Measurements from ENCODE around the gene AQP12A. TPM values are rescaled to one million over a fixed set of nuclear protein-coding genes. Genes with fewer than 3 reads are reported as not detected.

Gene AQP12A
- total RNA-seq, 1 experiment from 2014 or later: not detected

GRCh38 chr2:240741091-240741490 is 49.4 kb downstream of the AQP12A start:
- no peak for DNase-seq (ENCODE audit: low spot score)

DNA sequence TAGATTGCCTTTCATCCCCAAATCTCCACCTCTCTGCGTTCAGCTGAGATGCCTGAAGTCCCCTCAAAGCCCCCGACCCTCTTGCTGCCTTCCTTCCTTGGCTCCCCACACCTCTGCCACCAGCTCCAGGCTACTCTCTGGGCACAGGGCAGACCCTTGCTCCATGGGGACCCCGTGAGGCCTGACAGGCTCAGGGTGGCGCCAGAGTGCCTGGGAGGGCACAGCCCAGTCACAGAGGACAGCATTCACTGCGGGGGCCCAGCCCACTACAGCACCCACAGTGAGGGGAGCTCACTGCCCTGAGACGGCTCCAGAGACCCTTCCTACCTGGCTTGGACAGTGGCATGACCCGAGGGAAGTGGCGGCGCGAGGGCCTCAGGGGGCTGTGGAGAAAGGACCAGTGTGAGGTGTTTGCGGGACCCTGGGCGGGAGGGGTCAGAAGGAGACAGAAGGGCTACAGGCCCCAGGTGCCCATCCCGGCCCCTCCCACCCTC is 51.0 kb downstream of the AQP12A start:
- DNase-seq (ENCODE audit: low spot score): no peak

GRCh38 chr2:240745456-240745855 is 53.8 kb downstream of the AQP12A start:
- no peak for DNase-seq (ENCODE audit: low spot score)

DNA sequence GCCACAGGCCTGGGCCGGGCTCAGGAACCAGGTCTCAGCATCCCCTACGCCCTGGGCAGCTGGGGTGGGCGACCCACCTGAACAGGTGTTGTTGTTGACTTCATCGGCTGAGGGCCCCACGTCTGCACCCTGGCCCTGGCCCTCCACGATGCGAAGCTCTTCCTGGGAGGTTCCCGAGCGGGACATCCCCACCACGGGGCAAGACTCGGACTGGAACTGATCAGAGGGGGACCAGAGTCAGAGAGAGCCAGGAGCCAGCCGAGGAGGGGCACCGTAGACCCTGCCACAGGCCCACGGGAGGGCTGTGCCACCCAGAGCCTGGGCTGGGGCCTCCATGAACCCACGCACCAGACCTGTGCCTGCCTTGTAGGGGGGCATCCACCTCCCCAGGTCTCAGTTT is 54.3 kb downstream of the AQP12A start:
- no peak for DNase-seq (ENCODE audit: low spot score)

- DNase-seq (ENCODE audit: low spot score): no peak
These were observed 55.0 kb downstream of the AQP12A start for GRCh38 chr2:240746671-240747070.

DNA sequence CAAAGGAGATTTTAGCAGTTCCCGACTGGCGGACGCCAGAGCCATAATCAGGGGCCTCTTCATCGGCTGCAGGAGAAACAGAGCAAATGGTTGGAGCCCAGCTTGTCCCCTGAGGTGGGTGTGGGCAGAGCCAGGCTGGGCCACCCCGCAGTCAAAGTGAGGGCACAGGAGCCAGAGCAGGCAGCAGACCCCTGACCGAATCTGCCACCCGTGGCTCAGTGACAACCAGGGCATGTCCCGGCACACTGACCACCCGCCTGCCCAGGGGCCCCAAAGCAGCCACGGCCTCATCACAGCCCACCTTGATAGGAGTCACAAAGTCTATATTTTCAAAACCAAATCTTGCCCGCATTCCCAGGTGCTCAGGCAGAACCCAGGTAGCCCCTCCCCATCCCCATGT is 55.6 kb downstream of the AQP12A start:
- DNase-seq (ENCODE audit: low spot score): no peak

Other genes with a start within 250 kb of the AQP12A start
- gene ANKMY1, start 133.9 kb upstream of the AQP12A start, total RNA-seq (2014; rRNA removed; shearing (Covaris generic)): 6.1 and 12.7 TPM in 2 replicates
- gene DUSP28, start 131.5 kb upstream of the AQP12A start, total RNA-seq (2014; rRNA removed; shearing (Covaris generic)): 2.2 and 5.6 TPM in 2 replicates
- 2.7 and 8.1 TPM in 2 replicates for gene RNPEPL1, start 123.4 kb upstream of the AQP12A start, total RNA-seq (2014; rRNA removed; shearing (Covaris generic))
- 3.1 and 5.7 TPM in 2 replicates for gene CAPN10, start 105.1 kb upstream of the AQP12A start, total RNA-seq (2014; rRNA removed; shearing (Covaris generic))
- 0.75 and 0.86 TPM in 2 replicates for gene GPR35, start 66.4 kb upstream of the AQP12A start, total RNA-seq (2014; rRNA removed; shearing (Covaris generic))
- gene AQP12B, start 9.0 kb upstream of the AQP12A start, total RNA-seq (2014; rRNA removed; shearing (Covaris generic)): not detected in 2 replicates
- gene KIF1A, start 128.4 kb downstream of the AQP12A start, total RNA-seq (2014; rRNA removed; shearing (Covaris generic)): 1.4 and 1.9 TPM in 2 replicates
- gene AGXT, start 177.0 kb downstream of the AQP12A start, total RNA-seq (2014; rRNA removed; shearing (Covaris generic)): not detected in 2 replicates
- gene MAB21L4, start 204.3 kb downstream of the AQP12A start, total RNA-seq (2014; rRNA removed; shearing (Covaris generic)): not detected in 2 replicates
- not detected in 2 replicates for gene CROCC2, start 214.5 kb downstream of the AQP12A start, total RNA-seq (2014; rRNA removed; shearing (Covaris generic))

Measured in H4 (cell line).